Activated T-cell treated with anti-CD3 and anti-CD28 coated beads for 1 hour (primary cell): ENCODE measurements around the gene CCNDBP1.
"Not testable (repeated sequence)": the region's sequence is repeated elsewhere in the genome, so short reads cannot be mapped to it uniquely, and the experiment has no call there.

ENCODE experiments used
- DNase-seq: peaks from one replicate; pipeline ENCODE4 v3.0.0-alpha.2; 2020; ENCODE audit warnings: low read depth

The CCNDBP1 gene

GRCh38 chr15:43194795-43195194 lies 9.6 kb downstream of the CCNDBP1 start:
- DNase-seq, result no peak

DNA sequence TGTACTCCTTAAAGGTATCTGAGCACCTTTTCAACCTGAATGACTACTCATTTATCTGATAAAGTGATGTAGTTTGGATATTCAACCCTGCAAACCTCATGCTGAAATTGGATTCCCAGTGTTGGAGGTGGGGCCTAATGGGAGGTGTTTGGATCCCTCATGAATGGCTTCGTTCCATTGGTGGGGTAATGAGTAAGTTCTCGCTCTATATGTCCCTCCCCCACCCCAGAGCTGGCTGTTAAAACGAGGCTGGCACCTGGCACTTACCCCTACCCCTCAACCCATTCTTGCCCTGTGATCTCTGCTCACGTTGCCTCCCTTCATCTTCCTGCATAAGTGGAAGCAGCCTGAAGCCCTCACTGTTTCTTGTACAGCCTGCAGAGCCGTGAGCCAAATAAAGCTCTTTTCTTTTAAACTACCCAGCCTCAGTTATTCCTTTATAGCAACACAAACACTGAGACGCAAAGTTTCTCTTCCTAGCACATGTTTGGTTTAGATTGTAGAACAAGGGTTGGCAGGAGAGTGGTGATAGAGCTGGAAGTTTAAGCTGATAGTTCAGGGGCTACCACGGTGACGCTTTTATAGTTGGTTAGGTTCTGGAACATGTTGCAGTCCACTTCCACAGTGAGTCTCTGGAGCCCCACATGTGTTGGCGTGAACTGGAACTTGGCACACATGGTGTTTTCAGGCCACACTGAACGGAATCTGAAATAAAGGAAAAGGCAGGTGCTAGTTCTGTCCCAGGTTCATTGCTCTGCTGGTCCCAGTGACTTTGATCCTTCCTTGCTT lies 11.8 kb downstream of the CCNDBP1 start:
- DNase-seq, result no peak

GRCh38 chr15:43197773-43198172 lies 12.6 kb downstream of the CCNDBP1 start:
- DNase-seq, result not testable (repeated sequence)

GRCh38 chr15:43198556-43198955 lies 13.4 kb downstream of the CCNDBP1 start:
- not testable (repeated sequence) for DNase-seq

DNA sequence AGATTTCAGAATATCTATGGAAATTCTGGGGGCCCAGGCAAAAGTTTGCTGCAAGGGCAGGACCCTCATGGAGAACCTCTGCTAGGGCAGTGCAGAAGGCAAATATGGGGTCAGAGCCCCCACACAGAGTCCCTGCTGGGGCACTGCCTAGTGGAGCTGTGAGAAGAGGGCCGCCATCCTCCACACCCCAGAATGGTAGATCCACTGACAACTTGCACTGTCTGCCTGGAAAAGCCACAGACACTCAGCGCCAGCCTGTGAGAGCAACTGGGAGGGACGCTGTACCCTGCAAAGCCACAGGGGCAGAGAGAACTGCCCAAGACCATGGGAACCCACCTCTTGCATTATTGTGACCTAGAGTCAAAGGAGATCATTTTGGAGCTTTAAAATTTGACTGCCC lies 13.8 kb downstream of the CCNDBP1 start:
- DNase-seq, result no peak

DNA sequence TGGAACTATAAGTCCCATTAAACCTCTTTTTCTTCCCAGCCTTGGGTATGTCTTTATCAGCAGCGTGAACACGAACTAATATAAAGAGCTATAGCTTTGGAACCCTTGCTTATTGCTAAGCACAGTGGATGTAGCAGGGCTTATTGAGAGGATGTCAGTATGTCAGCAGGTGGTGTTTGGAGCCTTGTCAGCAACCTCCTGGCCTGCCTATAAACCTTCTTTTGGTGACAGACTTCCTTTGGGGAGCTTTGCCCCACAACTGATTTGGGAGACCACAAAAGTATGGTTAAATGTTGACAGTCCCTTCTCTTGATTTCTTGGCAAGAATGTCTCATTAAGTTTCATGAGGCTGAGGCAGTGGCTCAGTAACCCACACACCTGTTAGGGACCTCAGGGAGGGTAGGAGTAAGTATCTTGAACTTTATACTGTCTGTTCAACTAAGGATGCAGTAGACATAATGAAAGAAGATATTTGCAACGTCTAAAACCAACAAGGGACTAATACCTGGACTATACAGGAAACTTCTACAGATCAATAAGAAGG lies 14.8 kb downstream of the CCNDBP1 start:
- DNase-seq, result no peak

- peak; percentile 24 for DNase-seq
Observed at GRCh38 chr15:43204016-43204901, 19.1 kb downstream of the CCNDBP1 start.

- DNase-seq, result no peak
Observed at GRCh38 chr15:43206054-43206453, 20.9 kb downstream of the CCNDBP1 start.

GRCh38 chr15:43207024-43207423 lies 21.8 kb downstream of the CCNDBP1 start:
- no peak for DNase-seq

- no peak for DNase-seq
Observed at GRCh38 chr15:43208052-43209002, 23.1 kb downstream of the CCNDBP1 start.

GRCh38 chr15:43209059-43209824 lies 24.0 kb downstream of the CCNDBP1 start:
- DNase-seq, result no peak

DNA sequence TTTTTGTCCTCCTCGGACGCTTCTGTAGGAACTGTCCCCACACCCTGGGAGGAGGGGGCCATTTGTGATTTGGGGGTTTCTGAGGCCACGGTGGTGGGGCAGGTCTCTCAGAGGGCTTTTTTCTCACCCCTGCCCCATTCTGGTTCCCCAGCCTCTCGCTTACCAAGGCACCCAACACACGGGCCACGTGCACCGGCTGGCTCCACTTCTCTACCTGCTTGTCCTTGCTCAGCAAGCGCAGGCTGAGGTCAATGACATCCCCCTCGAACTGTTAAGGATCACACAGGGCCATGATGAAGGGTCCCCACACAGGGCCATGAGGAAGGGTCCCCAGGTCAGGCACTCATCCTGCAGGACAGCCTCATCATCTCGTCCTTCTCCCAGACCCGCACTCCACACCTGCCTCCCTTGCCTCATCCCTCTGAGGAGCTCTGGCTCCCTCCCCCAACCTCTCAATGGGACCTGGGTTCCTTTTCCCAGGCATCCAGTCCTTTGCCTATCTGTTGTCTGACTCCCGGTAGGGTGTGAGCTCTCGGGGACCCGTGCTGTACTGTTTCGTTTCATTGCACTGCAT lies 25.1 kb downstream of the CCNDBP1 start:
- DNase-seq, result no peak

- no peak for DNase-seq
Observed at GRCh38 chr15:43210807-43211206, 25.6 kb downstream of the CCNDBP1 start.

DNA sequence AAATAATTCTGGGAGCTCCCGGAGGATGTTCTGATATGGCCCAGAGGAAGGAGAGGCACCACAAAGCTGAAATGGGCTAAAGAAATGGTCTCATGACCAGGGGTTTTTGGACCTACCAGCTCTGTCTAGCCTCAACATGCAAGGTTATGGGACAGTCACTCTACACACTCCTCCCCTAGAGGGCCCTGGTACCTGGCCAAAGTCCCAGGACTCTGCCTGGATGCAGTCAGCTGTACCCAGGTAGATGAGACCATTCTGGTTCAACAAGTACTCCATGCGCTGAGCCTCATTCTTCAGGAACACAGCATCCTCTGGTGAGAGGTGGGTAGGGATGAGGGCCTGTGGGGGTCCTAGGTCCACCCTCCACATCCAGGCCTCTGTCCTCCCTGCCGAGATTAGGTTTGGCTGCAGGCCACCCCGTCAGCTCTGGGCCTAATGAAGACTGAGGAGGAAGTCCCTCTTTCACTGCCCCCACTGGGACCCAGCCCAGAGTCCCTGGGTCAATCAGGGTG lies 26.1 kb downstream of the CCNDBP1 start:
- no peak for DNase-seq

GRCh38 chr15:43212299-43212698 lies 27.1 kb downstream of the CCNDBP1 start:
- DNase-seq, result no peak

DNA sequence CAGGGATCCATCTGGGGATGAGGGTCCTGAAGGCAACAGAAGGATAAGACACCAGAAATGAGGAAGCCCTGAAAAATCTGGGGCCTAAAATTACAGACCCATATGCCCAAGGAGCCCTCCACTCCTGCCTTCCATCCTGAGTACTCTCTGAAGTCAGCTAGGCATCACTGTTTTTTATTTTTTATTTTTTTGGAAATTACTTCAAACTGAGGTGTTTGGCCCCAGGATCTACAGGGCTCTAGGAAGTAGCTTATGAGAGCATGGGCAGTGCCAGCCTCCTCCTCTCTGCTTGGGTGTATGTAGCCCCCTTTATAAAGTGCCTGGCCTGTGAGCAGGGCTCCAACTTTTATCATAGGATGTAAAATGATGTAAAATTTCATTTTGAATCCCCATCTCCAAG lies 27.7 kb downstream of the CCNDBP1 start:
- DNase-seq, result no peak

DNA sequence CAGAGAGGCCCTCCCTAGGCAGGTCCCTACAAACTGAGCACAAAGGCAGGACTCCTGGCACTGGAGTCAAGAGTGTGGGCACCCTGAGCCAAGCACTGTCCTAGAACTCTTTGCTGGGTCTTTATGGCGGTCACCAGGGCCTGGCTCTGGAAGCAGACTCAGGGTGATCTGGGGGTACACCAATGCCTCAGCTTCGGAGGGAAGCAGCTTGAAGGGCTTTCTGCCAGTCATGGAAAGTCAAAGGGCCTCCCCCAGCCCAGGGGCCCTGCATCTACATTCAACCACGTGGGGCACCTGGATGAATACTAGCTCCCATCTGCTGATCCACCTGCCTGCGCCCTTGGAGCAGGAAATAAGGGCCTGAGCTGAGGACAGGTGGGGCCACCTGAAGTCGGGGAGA lies 28.3 kb downstream of the CCNDBP1 start:
- no peak for DNase-seq

GRCh38 chr15:43214169-43214568 lies 29.0 kb downstream of the CCNDBP1 start:
- DNase-seq, result no peak

DNA sequence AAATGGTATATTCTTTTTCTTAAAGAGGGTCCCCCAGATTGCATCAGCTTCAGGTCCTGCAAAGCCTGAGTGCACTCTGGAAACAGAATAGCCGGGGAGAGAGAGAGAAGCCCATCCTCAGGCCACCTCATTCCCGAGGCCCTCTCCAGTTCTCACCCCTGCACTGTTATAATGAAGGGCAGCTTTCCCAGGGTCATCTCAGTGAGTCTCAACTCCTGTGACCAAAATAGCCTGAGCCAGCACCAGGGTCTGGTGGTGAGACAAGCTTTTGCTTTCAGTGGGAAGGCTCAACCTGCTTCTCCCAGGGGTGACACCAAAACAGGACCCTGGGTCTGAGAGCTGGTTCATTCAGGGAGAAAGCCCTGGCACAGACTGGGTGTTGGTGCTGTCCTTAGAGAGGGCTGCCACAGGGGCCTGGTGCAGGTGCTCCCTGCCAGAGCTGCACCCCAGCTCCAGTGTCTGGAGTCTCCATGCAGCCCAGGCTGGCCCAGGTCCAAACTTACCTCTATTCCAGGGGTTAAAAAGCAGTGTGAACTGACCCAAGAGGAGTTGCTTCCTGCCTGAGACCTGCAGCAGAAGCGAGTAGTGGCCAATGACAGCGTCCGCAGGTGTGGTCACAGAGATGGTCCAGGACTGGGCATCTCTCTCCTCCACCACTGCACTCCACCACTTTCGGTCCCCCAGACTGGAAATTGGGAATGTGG lies 29.5 kb downstream of the CCNDBP1 start:
- no peak for DNase-seq

DNA sequence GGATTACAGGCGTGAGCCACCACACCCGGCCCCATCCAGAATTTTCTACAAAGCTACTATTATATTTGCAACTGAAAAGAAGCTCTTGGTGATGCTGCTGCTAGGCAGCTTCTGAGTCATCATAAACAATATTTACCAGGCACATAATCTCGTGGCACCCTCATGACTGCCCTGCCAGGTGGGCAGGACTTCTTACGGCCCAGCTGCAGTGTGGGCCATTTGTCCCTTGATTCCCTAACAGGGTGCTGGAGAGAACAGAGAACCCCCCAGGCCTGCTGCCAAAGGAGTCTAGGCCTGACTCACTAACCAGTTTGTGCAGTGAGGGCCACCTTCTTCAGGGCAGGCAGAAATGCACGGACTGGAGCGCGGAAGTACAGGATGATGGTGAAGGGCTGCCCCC lies 30.8 kb downstream of the CCNDBP1 start:
- DNase-seq, result no peak
